ENCODE measurements around the gene ROR2. TPM values are rescaled to one million over a fixed set of nuclear protein-coding genes. Genes with fewer than 3 reads are reported as not detected.

The ROR2 gene
- total RNA-seq, 2 experiments from 2014 or later, result not detected

DNA sequence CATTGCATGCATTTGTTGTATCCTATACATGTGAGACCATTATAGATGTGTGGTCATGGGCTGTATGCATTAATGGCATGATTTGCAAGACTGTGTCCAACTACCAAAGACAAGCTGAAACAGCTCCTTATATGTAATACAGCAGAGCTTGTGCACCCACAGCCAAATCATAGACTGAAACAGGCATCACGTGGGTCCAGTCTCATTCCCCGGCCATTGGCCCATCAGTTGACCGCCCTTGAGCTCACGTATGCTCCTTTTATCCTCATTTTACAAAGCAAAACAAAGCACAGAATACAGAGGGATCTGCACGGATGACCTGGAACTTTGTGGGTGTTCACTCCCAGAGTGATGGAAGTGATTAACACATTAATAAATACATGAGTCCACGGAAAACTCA is 109.1 kb downstream of the ROR2 start:
- H3K36me3 ChIP-seq (ENCODE audit: insufficient read depth, low read length), result no peaks in the 10 kb centered on the region
- peaks cover 2 to 11% of the 10 kb centered on the region in 2 experiments for H3K27me3 ChIP-seq (ENCODE audit: control insufficient read depth in 1 of 2, insufficient read depth in 2 of 2, low read length in 2 of 2)
- intact Hi-C loops (cut with DNase I, micrococcal nuclease), result no loop called here
- no peak for DNase-seq
- H3K4me3 ChIP-seq (ENCODE audit: low read length), result no peak overlapping the region
- Mint-ChIP-seq H3K27ac (no peak overlapping the region), H3K4me1 (ENCODE audit: low read depth) (peaks cover 12% of the 10 kb centered on the region), H3K4me3 (no peak overlapping the region), H3K9me3 (no peaks in the 10 kb centered on the region), H3K36me3 (ENCODE audit: low read depth) (no peaks in the 10 kb centered on the region), H3K27me3 (peaks cover 50% of the 10 kb centered on the region)
- no peak overlapping the region for H3K27ac ChIP-seq (ENCODE audit: low read depth in 1 of 2, low read length in 2 of 2)
- H3K9me3 ChIP-seq (ENCODE audit: control insufficient read depth in 1 of 2, insufficient read depth in 1 of 2, low read length in 2 of 2), result no peaks in the 10 kb centered on the region
- TF ChIP-seq, protein P1, sequence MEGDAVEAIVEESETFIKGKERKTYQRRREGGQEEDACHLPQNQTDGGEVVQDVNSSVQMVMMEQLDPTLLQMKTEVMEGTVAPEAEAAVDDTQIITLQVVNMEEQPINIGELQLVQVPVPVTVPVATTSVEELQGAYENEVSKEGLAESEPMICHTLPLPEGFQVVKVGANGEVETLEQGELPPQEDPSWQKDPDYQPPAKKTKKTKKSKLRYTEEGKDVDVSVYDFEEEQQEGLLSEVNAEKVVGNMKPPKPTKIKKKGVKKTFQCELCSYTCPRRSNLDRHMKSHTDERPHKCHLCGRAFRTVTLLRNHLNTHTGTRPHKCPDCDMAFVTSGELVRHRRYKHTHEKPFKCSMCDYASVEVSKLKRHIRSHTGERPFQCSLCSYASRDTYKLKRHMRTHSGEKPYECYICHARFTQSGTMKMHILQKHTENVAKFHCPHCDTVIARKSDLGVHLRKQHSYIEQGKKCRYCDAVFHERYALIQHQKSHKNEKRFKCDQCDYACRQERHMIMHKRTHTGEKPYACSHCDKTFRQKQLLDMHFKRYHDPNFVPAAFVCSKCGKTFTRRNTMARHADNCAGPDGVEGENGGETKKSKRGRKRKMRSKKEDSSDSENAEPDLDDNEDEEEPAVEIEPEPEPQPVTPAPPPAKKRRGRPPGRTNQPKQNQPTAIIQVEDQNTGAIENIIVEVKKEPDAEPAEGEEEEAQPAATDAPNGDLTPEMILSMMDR (IDR thresholded peaks at IDR 0.05), result no peak
- CTCF ChIA-PET, result no interaction called here
- no peak for ATAC-seq (ENCODE audit: poor library complexity)
- peaks cover 8% of the 10 kb centered on the region for H3K4me1 ChIP-seq (ENCODE audit: insufficient read depth, low read length)
- POLR2A ChIA-PET, result no interaction called here

GRCh38 chr9:91840469-91840868 is 109.6 kb downstream of the ROR2 start:
- Mint-ChIP-seq H3K27ac (no peak overlapping the region), H3K36me3 (ENCODE audit: low read depth) (no peaks in the 10 kb centered on the region), H3K9me3 (no peaks in the 10 kb centered on the region), H3K4me1 (ENCODE audit: low read depth) (peaks cover 12% of the 10 kb centered on the region), H3K27me3 (peaks cover 50% of the 10 kb centered on the region), H3K4me3 (no peak overlapping the region)
- POLR2A ChIA-PET, result no interaction called here
- CTCF ChIA-PET, result no interaction called here
- ATAC-seq (ENCODE audit: poor library complexity) (no peak), DNase-seq (no peak)
- H3K9me3 ChIP-seq (ENCODE audit: control insufficient read depth in 1 of 2, insufficient read depth in 1 of 2, low read length in 2 of 2), result no peaks in the 10 kb centered on the region
- intact Hi-C loops (cut with DNase I, micrococcal nuclease), result no loop called here
- H3K36me3 ChIP-seq (ENCODE audit: insufficient read depth, low read length), result no peaks in the 10 kb centered on the region
- H3K4me3 ChIP-seq (ENCODE audit: low read length), result no peak overlapping the region
- no peak overlapping the region for H3K27ac ChIP-seq (ENCODE audit: low read depth in 1 of 2, low read length in 2 of 2)
- H3K27me3 ChIP-seq (ENCODE audit: control insufficient read depth in 1 of 2, insufficient read depth in 2 of 2, low read length in 2 of 2), result peaks cover 2 to 11% of the 10 kb centered on the region in 2 experiments
- peaks cover 8% of the 10 kb centered on the region for H3K4me1 ChIP-seq (ENCODE audit: insufficient read depth, low read length)
- TF ChIP-seq, protein P1 (IDR thresholded peaks at IDR 0.05), result no peak

DNA sequence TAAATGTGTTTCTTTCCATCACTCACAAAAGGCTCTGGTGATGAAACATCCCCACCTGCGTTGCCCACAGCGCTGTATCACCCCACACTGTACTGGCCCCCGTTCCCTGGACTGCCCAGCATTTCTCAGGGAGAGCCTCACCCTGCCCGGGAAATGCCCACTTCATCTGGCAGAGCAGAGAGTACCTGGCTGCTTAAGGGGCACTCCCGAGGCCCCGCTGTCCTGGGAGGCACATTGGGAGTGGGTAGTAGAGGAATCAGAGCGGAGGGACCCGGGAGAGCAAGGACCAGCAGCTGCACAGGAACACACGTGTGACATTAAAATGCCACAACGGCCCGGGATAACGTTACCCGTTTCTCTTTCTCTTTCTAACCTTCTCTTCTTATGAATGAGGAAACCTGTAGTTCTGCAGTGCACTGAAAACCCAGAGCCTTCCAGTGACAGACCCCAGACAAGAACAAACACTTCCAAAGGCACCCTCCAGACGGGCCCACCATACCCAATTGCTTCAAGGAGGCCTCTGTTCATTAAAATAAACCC is 110.0 kb downstream of the ROR2 start:
- ChIA-PET CTCF (no interaction called here), POLR2A (no interaction called here)
- H3K27me3 ChIP-seq (ENCODE audit: control insufficient read depth in 1 of 2, insufficient read depth in 2 of 2, low read length in 2 of 2), result peaks cover 2 to 11% of the 10 kb centered on the region in 2 experiments
- no peak for DNase-seq
- H3K4me1 ChIP-seq (ENCODE audit: insufficient read depth, low read length), result peaks cover 8% of the 10 kb centered on the region
- H3K27ac ChIP-seq (ENCODE audit: low read depth in 1 of 2, low read length in 2 of 2), result no peak overlapping the region
- H3K4me3 ChIP-seq (ENCODE audit: low read length), result no peak overlapping the region
- no peak for ATAC-seq (ENCODE audit: poor library complexity)
- Mint-ChIP-seq H3K4me1 (ENCODE audit: low read depth) (peaks cover 12% of the 10 kb centered on the region), H3K27me3 (peaks cover 50% of the 10 kb centered on the region), H3K36me3 (ENCODE audit: low read depth) (no peaks in the 10 kb centered on the region), H3K4me3 (no peak overlapping the region), H3K9me3 (no peaks in the 10 kb centered on the region), H3K27ac (no peak overlapping the region)
- intact Hi-C loops (cut with DNase I, micrococcal nuclease), result no loop called here
- no peaks in the 10 kb centered on the region for H3K9me3 ChIP-seq (ENCODE audit: control insufficient read depth in 1 of 2, insufficient read depth in 1 of 2, low read length in 2 of 2)
- no peaks in the 10 kb centered on the region for H3K36me3 ChIP-seq (ENCODE audit: insufficient read depth, low read length)
- TF ChIP-seq, protein P1 (IDR thresholded peaks at IDR 0.05), result no peak

Data from CD4-positive, alpha-beta T cell (primary cell).